ENCODE data around the gene IQGAP1. TPM values are rescaled to one million over a fixed set of nuclear protein-coding genes. Genes with fewer than 3 reads are reported as not detected.

IQGAP1 gene
- total and polyA plus RNA-seq, 2 donors from 2014 or later = 70.0 to 218 TPM

- Histone ChIP-seq H3K36me3 (ENCODE audit: control insufficient read depth in 2 of 3, insufficient read depth in 3 of 3, low read length in 3 of 3) (no peaks in the 10 kb centered on the region), H3K4me1 (ENCODE audit: control insufficient read depth in 2 of 3, insufficient read depth in 2 of 3, low read depth in 1 of 3, low read length in 3 of 3) (peaks cover 0 to 8% (median 0%) of the 10 kb centered on the region in 3 donors), H3K4me3 (ENCODE audit: low read length in 3 of 3) (peak overlapping the region in 2 of 3 donors; percentile 42 to 65), H3K9ac (ENCODE audit: low read length in 3 of 3) (peak overlapping the region in 2 of 3 donors; percentile 60 to 80), H3K27me3 (ENCODE audit: control insufficient read depth, insufficient read depth, low read length) (no peaks in the 10 kb centered on the region), H3K27ac (ENCODE audit: low read depth in 2 of 2, low read length in 2 of 2) (peak overlapping the region; percentile 84 to 87), H3K9me3 (ENCODE audit: control insufficient read depth in 2 of 3, insufficient read depth in 1 of 3, low read length in 3 of 3) (no peaks in the 10 kb centered on the region)
- no peak for FAIRE-seq
- peak in 2 of 5 donors; percentile 56 to 66 for DNase-seq
- TF ChIP-seq CTCF (IDR thresholded peaks at IDR 0.05; ENCODE audit: borderline replicate concordance, extremely low read depth, insufficient read depth) = no peak
- intact Hi-C loops (cut with DNase I) = no loop called here
Measured at GRCh38 chr15:90529011-90529370, 140.9 kb downstream of the IQGAP1 start.

DNA sequence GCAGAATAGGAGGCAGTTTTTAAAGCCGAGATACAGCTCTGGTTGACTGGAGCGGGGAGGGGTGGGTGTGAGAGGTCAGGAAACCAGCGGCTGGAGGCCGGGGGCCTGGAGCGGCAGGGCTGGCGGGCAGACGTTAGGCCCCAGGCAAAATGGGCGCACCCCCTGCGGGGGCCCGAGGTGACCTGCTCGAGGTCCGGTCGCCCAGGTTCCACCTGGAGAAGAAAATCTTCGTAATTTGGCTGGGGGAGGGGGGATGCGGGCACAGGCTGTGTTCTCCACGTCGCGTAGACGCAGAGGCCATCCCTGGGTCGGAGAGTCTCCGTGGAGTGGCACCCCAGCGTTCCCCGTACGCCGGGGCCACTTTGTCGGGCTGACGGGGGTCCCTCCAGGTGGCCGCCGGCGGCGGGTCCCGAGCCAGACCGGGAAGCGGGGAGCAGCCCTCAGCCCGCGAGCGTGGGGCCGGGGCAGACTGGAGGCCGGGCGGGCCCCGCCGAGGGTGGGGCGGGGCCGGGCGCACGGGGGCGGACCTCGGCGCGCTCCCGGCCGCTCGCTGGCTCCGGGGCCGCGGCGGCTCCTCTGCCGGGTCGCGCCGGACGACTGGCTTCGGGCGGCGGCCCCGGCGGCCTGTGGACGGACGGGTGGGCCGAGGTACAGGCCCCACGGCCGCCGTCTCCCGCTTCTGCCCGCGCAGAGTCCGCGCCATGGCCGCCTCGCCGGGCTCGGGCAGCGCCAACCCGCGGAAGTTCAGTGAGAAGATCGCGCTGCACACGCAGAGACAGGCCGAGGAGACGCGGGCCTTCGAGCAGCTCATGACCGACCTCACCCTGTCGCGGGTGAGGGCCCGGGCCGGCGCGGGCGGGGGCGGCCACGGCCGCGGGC lies 141.6 kb downstream of the IQGAP1 start, which contains the start of gene CRTC3:
CRTC3 (plus strand) TSS at position 553 of the 879 bp plus-strand sequence; CDS start at position 702, 149 bp downstream.
- Histone ChIP-seq H3K27ac (ENCODE audit: low read depth in 2 of 2, low read length in 2 of 2) (peak within 1 kb of the TSS; percentile 87 to 91), H3K9me3 (ENCODE audit: control insufficient read depth in 2 of 3, insufficient read depth in 1 of 3, low read length in 3 of 3) (no peaks in the 10 kb centered on the region), H3K9ac (ENCODE audit: low read length in 3 of 3) (peak within 1 kb of the TSS; percentile 62 to 86 (median 85)), H3K27me3 (ENCODE audit: control insufficient read depth, insufficient read depth, low read length) (no peaks in the 10 kb centered on the region), H3K4me1 (ENCODE audit: control insufficient read depth in 2 of 3, insufficient read depth in 2 of 3, low read depth in 1 of 3, low read length in 3 of 3) (peaks cover 0 to 8% (median 0%) of the 10 kb centered on the region in 3 donors), H3K36me3 (ENCODE audit: control insufficient read depth in 2 of 3, insufficient read depth in 3 of 3, low read length in 3 of 3) (no peaks in the 10 kb centered on the region), H3K4me3 (ENCODE audit: low read length in 3 of 3) (peak within 1 kb of the TSS; percentile 48 to 85 (median 69))
- TF ChIP-seq CTCF (IDR thresholded peaks at IDR 0.05; ENCODE audit: borderline replicate concordance, extremely low read depth, insufficient read depth) = no peak
- intact Hi-C loops (cut with DNase I) = no loop called here
- DNase-seq = peak; percentile 47 to 89 (median 74)
- FAIRE-seq = no peak

- H3K4me3 ChIP-seq (ENCODE audit: low read length in 3 of 3) = peak overlapping the region; percentile 35 to 85 (median 69)
- no peak for TF ChIP-seq CTCF (IDR thresholded peaks at IDR 0.05; ENCODE audit: borderline replicate concordance, extremely low read depth, insufficient read depth)
- no peaks in the 10 kb centered on the region for H3K27me3 ChIP-seq (ENCODE audit: control insufficient read depth, insufficient read depth, low read length)
- intact Hi-C loops (cut with DNase I) = no loop called here
- H3K9me3 ChIP-seq (ENCODE audit: control insufficient read depth in 2 of 3, insufficient read depth in 1 of 3, low read length in 3 of 3) = no peaks in the 10 kb centered on the region
- H3K4me1 ChIP-seq (ENCODE audit: control insufficient read depth in 2 of 3, insufficient read depth in 2 of 3, low read depth in 1 of 3, low read length in 3 of 3) = peaks cover 0 to 8% (median 1%) of the 10 kb centered on the region in 3 donors
- peak; percentile 75 to 87 (median 84) for DNase-seq
- H3K9ac ChIP-seq (ENCODE audit: low read length in 3 of 3) = peak overlapping the region; percentile 62 to 86 (median 75)
- no peaks in the 10 kb centered on the region for H3K36me3 ChIP-seq (ENCODE audit: control insufficient read depth in 2 of 3, insufficient read depth in 3 of 3, low read length in 3 of 3)
- H3K27ac ChIP-seq (ENCODE audit: low read depth in 2 of 2, low read length in 2 of 2) = peak overlapping the region; percentile 85 to 91
- no peak for FAIRE-seq
Measured at GRCh38 chr15:90530250-90531051, 142.4 kb downstream of the IQGAP1 start.
